ENCODE measurements around the gene PLEKHM3.

PLEKHM3 gene

DNA sequence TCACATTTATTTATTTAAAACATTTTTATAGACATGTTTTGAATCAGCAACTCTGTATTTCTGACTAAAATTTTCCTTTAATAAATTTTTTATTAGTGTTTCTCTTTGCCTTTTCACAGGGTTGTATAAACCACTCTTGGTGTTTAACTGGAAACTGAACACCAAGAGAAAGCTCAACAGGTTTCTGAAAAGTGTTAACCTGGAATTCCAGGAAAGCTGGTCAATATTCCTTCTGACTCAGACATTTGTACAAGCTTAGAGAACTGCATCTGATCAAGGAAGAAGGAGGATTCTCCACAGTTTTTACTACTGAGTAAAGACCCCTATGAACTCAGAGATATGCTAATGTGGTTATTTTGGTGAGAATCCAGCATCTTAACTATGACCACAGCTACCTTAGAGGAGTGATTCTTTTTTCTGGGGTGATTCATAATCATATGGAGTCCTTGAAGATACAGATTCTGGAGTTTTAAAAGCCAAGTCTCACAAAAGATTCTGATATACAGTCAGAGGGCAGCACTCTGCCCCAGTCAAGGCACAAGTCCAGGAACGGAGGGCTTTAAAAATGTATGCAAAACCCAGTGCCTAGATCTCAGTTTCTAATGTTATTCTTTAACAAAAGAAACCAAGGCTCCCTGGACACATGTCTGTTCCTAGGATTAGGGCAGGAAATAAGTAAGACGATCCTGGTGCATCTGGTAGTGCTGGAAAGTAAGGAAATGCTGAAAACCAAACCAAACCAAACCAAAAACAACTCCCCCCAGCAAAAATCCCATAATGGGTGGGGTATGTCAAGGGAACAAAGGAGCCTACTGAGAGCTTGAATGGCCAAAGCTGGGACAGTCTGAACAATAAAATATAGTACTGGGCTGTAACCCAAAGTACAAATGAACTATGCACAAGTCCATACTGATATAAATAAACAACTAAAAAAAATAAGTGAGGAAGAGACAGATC, 170.6 kb downstream of the PLEKHM3 start:
- DNase-seq (ENCODE audit: low spot score): no peak

GRCh38 chr2:207852791-207853190, 172.5 kb downstream of the PLEKHM3 start:
- DNase-seq (ENCODE audit: low spot score): no peak

DNA sequence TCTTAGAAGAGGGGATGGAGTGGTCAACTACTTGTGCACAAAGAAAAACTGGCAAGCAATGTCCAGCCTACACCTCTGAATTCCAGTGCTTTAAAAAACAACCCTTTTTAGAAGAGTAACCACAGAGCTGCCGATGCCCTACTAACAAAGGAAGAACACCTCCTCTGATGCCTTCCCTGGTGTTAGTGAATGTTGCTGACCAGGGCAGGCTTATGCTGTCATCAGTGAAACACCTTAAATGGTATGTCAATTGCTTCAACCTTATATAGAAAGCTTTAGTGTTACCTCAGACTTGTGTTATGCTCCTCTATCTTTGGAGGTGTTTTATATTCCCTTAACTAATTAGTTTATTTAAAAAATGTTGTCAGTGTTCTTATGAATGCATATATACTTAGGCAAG, 175.9 kb downstream of the PLEKHM3 start:
- no peak for DNase-seq (ENCODE audit: low spot score)

DNA sequence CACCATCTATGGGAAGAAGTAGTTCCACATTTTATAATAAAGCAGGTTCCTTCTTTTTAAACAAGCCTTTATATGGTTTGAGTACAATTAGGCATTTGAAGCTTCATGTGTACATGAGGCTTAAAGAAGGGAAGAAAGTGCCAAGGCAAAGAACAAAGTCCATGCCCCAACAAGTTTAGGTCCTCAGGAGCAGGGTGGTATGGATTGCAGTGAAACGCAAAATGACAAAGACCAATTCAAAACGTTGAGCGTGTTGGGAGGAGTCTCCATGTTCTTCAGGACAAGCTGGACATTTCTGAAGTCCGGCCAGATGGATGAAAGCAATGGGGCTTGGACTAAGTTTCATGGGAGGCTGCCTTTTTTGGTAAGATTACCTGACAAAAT, 176.8 kb downstream of the PLEKHM3 start:
- DNase-seq (ENCODE audit: low spot score): no peak

DNA sequence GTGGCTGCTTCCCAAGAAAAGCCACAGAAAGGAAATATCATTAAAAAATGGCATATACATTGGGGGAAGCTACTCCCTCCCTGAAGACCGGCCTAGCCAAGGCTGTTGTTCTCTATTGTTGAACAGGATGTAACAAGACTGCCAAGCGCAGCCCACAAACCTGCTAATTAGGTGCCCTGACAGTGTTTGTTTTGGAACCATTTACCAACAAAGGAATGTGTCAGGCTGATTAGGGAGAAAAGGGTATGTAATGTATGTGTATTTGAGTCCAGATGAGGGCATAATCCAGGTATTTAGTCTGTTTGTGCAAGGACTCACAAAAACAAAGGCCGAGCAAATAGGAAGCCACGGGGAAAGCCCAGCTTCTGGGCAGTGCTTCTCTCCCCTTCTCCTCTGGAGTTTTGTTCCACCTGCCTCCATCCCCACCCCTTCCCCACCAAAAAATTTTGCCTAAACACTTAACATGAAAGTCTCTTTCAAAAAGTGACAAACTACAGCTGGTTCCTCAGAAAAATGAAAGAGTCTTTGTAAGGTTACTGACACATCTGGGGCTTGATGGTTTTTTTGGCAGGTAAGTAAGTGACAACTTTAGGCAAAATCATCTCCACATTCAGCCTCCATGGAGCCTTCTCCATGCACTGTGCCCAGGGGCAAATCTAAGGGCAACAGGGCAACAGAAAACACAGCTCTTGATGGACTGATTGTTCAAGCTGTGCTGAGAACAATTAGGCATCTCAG, 177.4 kb downstream of the PLEKHM3 start:
- no peak for DNase-seq (ENCODE audit: low spot score)

DNA sequence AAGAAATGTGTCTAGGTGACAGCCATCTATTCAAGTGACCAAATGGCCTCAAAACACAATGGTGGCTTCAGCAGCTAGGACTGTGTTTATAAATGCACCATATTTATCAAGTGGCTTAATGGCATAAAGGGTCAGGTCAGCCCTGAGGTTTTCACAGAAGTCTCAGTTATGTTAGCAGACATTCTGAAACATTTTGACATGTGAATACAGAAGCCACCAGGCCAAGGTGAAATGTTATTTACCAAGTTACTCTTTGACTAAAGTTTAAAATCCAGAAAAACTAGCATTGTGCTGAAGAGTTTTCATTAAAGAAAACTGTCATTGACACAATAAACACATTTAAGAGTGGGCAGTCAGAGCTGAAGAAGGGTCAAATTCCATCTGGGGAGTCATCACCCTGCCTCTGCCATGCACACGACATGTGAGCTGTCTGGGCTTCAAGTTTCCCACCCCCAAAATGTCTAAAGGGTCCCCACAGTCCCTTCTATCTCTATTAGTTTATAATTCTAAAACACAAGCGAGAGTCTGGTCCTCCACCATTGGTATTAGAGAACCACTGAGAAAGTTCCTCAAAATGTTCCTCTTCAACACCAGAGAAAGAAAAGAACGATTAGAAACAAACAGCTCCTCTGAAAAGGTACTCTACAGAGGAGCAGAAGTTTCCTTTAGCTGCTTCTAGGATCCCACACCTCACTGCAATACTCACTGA, 178.1 kb downstream of the PLEKHM3 start:
- DNase-seq (ENCODE audit: low spot score): no peak

DNA sequence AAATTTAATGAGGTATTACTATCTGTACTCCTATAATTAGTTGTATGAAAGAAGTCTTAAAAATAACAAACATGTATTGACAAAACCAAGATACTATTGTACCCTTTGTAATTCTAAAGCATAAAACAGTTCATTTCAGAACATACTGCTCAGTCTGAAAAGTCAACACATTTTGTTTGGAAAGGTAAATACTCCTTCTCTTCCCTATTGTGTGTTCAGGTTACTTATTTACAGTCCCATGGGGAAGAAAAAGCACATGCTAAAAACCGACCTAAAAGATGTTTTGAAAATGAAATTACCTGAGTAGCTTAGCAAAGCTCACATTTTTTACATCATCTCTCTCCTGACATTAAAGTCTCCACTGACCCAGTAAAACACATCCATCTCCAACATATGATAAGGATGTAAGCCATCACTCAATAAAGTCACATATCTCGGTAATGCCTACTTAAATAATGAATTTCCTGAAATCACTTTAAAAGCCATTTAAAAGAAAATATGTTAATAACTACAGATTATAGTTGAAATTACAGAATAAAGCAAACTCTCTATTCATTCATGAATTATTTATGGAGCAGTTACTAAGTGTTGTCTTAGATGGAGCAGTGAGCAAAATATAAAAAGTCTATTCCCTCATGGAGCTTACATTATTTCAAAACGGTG, 180.0 kb downstream of the PLEKHM3 start:
- DNase-seq (ENCODE audit: low spot score): no peak

- DNase-seq (ENCODE audit: low spot score): no peak
These were observed 180.7 kb downstream of the PLEKHM3 start for GRCh38 chr2:207844648-207845047.

DNA sequence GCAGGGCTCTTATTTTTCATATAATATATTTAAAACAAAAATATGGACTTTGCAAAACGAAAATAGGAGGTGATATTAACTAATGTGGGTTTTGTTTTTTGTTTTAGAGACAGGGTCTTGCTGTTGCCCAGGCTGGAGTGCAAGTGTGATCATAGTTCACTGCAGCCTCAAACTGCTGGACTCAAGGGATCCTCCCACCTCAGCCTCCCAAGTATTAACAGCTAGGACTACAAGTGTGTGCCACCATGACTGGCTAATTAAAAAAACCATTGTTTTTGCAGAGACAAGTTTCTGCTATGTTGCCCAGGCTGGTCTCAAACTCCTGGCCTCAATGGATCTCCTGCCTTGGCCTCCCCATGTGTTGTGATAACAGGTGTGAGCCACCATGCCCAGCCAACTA, 185.2 kb downstream of the PLEKHM3 start:
- no peak for DNase-seq (ENCODE audit: low spot score)

GRCh38 chr2:207839575-207839974, 185.8 kb downstream of the PLEKHM3 start:
- DNase-seq (ENCODE audit: low spot score): no peak

DNA sequence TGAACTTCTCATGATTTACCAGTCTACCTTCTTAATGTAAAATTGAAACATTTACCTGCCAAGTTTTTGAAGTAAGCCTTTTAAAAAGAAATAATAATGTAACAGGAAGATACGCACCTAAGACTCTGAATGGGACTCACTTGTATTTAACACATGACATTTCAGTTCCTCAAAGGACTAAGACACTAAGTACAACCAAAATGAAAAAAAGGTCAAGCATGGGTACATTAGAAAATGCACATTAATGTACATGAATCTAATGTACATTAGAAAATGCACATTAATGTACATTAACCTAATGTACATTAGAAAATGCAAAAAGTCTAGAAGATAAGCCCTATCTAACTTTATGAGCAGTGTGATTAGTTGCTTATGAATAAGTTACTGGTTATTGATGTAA, 186.3 kb downstream of the PLEKHM3 start:
- no peak for DNase-seq (ENCODE audit: low spot score)

- no peak for DNase-seq (ENCODE audit: low spot score)
These were observed 188.7 kb downstream of the PLEKHM3 start for GRCh38 chr2:207836521-207837133.

DNA sequence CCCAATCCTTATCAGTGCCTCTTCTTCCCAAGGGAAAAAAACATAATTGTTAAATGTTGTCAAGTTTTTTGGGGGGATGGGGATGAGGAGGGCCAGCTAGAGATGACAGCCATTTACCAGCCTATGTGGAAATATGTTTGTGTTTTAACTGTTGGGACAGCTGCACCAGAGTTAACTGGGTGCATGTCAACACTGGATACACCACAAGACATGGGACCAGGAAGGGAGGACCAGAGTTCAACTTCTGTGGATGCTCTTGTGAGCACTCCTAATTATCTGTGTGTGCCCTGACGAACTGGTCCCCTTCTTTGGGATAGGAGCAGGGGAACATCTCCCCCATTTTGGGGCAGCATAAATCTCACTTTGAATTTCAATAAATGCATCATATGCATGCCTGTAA, 189.5 kb downstream of the PLEKHM3 start:
- DNase-seq (ENCODE audit: low spot score): no peak

- DNase-seq (ENCODE audit: low spot score): no peak
These were observed 192.0 kb downstream of the PLEKHM3 start for GRCh38 chr2:207833251-207833751.

- DNase-seq (ENCODE audit: low spot score): no peak
These were observed 193.6 kb downstream of the PLEKHM3 start for GRCh38 chr2:207831584-207832248.

GRCh38 chr2:207830778-207831438, 194.4 kb downstream of the PLEKHM3 start:
- DNase-seq (ENCODE audit: low spot score): no peak

- DNase-seq (ENCODE audit: low spot score): no peak
These were observed 196.8 kb downstream of the PLEKHM3 start for GRCh38 chr2:207828361-207829057.

GRCh38 chr2:207825978-207826377, 199.3 kb downstream of the PLEKHM3 start:
- DNase-seq (ENCODE audit: low spot score): no peak

DNA sequence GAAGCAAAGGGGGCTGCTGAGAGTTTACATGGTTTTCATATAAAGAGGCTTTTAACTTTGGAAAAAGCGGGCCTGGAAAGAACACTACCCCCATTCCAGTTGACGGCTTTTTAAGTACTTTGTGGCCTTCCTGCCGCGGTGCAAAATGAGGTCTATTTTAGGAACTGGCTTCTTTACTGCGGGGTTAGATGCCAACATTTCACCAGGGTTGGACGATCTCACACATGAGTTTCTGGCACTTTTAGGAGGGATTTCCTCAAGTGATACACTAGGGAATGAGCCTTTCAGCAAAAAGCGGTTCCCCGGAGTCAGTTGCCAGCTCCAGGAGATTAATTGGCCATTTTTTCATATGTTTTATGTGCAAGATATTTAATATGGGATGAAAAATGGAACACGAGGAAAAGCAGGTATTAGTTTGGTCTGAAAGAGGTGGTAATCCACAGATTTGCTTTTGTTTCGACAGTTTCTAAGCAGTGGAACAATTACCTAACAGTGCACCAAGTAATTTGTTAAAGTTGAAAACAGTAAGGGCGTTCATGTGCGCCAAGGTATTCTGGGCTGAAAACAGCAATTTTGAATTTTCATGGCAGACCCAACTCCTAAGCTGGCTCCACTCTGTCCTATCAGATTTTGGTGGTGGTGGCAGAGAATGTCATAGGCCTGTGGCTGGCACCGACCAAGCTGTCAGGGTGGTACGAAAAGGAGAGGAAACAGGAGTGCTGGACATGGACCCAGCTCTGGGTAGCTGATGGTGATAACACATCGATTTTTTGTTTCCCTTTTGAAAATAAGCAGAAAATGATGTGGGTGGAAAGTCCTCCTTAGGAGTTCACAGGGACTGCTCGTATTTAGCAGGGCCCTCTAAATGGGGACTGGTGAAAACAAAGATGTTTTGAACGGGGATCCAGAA, 200.0 kb downstream of the PLEKHM3 start:
- no peak for DNase-seq (ENCODE audit: low spot score)

Measured in COLO829 (cell line).